HG02642 (cell line): ENCODE measurements around the gene KCNJ15.
"Not testable (repeated sequence)": the region's sequence is repeated elsewhere in the genome, so short reads cannot be mapped to it uniquely, and the experiment has no call there.

Source experiments
- ATAC-seq: cut with Tn5 transposase; IDR thresholded peaks from one replicate; pipeline ENCODE4 v1.9.1; 2021; ENCODE audit warnings: mild to moderate bottlenecking; ENCODE audit not compliant: unreplicated experiment, poor library complexity

KCNJ15 gene

GRCh38 chr21:38243732-38244406 lies 12.9 kb upstream of the KCNJ15 start:
- ATAC-seq = no peak

- no peak for ATAC-seq
Observed at GRCh38 chr21:38244407-38244787, 12.4 kb upstream of the KCNJ15 start.

GRCh38 chr21:38244885-38245869 lies 11.6 kb upstream of the KCNJ15 start:
- ATAC-seq = peak; percentile 80

DNA sequence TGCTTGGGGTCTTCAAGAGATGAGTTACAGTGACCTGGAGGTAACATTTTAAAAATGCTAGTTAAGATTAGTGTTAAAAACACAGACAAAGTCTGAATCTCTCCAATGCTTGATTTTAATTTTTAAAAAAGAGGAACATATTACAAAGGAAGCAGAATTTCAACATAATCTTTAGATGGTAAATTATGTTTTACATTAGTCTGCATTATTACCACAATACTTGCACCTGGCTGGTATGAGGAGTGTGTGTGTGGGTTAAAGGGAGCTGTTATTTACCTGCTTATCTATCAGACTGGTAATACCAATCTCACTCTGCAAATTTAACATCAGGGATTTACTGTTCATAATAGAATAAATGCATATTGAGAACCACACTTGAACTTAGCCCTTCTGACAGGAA lies 10.3 kb upstream of the KCNJ15 start:
- ATAC-seq = no peak

DNA sequence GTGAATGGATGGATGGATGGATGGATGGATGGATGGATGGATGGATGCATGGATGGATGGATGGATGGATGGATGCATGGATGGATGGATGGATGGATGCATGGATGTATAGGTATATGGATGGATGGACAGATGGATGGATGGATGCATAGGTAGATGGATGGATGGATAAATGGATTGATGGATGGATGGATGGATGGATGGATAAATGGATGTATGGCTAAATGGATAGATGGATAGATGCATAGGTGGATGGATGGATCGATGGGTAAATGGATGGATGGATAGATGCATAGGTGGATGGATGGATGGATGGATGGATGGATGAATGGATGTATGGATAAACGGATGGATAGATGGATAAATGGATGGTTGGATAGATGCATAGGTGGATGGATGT lies 9.7 kb upstream of the KCNJ15 start:
- ATAC-seq = not testable (repeated sequence)

DNA sequence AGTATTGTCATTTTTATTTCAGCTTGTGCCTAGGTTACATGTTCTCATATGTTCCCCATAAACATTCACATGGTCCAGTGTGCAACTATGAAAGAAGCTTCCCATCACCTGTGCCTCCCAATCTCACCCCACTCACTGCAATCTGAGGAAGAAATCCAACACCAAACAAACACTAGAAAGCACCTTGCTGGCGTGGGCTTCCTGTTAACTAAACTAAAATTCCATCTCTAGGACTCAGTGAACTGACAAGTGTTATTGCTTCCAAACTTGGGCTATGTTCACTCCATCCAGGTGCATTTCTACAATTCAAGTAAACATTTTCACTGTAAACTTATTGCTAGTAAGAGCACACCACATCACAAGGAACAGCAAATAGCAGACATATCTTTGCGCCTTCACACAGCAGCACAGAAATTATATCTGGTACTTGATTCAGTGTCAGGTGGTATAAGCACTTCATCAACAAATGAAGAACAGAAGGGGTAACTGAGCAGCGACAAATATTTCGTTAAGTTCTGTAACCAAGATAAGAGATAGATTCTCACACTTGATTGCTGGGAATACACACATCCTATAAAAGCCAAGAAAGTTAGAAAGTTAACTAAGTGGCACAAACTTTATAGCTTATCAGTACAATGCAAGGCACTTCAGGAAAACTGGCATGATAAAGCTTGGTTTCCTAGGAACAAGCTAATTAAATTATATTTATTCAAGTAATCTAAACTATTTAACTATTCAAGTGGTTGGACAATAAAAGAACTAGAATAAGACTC lies 8.9 kb upstream of the KCNJ15 start:
- ATAC-seq = no peak

DNA sequence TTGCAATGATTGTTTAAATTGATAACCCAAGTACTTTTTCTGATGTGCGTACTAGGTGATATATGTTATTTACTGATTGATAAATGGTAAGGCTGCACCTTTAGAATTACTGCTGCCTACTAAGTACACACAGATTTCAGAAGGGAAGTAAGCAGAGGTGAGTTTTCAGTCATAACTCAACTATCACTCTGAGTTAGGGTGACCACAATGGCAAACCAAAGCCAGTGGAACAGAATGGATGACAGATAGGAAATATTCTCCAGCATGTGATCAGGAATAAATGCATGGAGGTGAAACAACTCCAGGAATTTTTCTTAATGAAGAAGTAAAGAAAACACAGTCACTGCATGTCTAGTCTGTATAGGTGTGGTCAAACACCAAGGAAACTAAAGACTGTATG lies 7.5 kb upstream of the KCNJ15 start:
- peak; percentile 61 for ATAC-seq

GRCh38 chr21:38249696-38250278 lies 7.0 kb upstream of the KCNJ15 start:
- ATAC-seq = peak; percentile 19

DNA sequence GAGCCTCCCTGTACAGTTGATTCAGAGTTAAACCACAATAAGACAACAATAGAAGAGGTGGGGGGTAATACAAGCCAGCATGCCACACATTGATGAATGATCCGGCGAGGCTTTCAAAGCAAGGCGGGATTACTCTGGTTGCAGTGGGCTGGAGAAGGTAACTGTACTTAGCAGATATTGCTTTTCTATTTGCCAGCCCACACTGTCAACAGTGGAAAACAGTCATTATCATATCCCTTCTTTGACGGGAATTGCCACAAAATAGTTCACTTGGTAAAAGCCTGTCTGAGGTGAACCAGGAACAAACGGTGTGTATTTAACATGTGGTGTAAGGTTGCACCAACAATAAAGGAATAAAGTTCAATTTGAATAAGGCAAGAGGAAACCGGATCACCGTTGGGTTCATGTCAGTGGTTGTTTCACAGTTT lies 5.8 kb upstream of the KCNJ15 start:
- ATAC-seq = no peak

- no peak for ATAC-seq
Observed at GRCh38 chr21:38254970-38255369, 1.8 kb upstream of the KCNJ15 start.

- no peak for ATAC-seq
Observed at GRCh38 chr21:38255571-38256117, 1.1 kb upstream of the KCNJ15 start.

DNA sequence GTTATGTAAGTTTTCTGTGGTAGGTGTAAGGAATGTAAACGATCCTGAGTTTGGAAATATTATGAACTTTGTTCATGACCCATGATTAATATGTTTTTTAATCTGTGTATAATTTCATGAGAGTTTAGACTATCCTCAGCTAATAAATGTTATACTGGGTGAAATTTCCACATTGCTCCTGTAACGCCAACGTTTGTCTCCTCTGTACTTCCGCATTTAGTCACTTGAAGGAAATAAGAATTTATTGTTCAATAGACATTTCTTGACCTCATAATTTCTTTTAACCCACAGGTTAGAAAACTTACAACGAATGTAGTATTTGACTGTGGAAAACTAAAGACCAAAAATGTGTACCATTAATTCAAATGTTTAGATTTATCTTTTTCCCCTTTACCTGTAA lies 876 bp downstream of the KCNJ15 start:
- ATAC-seq = no peak

GRCh38 chr21:38258521-38259485 lies 2.0 kb downstream of the KCNJ15 start:
- no peak for ATAC-seq

DNA sequence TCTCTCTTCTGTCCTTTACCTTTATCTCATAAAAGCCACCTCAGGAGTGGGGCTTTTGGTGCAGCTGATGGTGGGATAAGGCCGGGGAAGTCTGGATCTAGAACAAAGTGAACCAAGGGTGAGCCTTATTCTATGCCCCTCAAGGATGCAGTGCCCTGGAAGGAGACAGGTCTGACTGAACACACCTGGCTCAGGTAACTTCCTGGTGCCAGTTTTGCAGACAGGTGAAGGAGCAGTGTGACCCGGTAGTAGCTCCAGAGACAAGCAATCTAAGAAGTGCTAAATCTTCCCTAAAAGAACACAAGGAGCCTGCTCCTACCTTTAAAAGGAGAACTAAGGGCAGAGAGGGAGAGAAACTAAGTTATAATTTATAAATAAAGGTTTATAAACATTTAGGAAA lies 2.9 kb downstream of the KCNJ15 start:
- no peak for ATAC-seq

GRCh38 chr21:38260426-38260825 lies 3.6 kb downstream of the KCNJ15 start:
- ATAC-seq = no peak

DNA sequence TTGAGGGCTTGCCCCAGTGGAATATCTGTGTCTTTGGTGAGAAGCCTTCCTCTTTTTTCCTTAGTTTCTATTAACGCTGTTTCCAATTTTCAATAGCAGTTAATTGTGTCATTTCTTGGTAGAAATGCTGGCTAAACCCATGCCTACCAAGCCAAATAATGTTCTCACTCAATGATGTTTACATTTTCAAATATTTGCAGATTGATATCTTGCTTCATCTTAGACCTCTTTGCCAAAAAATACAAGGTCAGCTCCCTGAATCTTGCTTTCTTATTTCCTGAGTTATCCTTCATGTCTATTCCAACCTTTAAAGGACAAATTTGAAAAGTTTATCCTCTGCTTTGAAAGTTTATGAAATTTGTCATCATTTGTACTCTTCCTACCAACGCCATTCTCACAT lies 5.1 kb downstream of the KCNJ15 start:
- ATAC-seq = no peak

DNA sequence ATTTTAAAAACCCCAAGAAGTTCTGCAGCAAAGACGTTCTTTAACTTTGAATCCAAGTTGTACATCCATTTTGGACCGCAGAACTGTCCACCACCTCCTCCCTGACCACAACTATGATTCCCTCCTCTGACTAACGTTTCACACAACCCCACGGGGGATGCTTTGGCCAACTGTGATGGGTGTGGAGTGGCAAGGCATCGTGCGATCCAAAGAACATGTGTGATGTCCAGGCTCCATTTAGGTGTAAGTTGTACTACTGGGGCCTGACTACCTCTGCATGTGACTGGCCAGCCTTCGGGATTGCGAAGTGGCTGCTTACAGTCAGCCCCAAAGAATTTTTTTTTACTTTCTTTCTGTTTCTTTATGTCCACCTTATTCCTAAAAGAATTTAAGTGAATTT lies 6.7 kb downstream of the KCNJ15 start:
- no peak for ATAC-seq

GRCh38 chr21:38264571-38264970 lies 7.8 kb downstream of the KCNJ15 start:
- no peak for ATAC-seq

GRCh38 chr21:38265166-38265565 lies 8.4 kb downstream of the KCNJ15 start:
- no peak for ATAC-seq
